Mammary epithelial cell (primary cell): ENCODE results near the gene HEXD.

Source experiments
- EZH2 ChIP-seq: IDR thresholded peaks from 2 replicates; pipeline ENCODE4 v1.6.1; 2012; ENCODE audit warnings: low read length, inconsistent platforms, borderline replicate concordance
- TF ChIP-seq, protein P1 (sequence below), 2 donors: IDR thresholded peaks in 1 of 2; conservative IDR thresholded peaks in 1 of 2; 2 replicates each; pipeline ENCODE4 v1.5.1; 2011 to 2012; ENCODE audit warnings: inconsistent platforms in 2 of 2, low read length in 2 of 2, mild to moderate bottlenecking in 2 of 2, control low read depth in 1 of 2, low read depth in 1 of 2; ENCODE audit not compliant: insufficient read depth in 1 of 2; ENCODE audit errors: extremely low read depth in 1 of 2

DNA sequence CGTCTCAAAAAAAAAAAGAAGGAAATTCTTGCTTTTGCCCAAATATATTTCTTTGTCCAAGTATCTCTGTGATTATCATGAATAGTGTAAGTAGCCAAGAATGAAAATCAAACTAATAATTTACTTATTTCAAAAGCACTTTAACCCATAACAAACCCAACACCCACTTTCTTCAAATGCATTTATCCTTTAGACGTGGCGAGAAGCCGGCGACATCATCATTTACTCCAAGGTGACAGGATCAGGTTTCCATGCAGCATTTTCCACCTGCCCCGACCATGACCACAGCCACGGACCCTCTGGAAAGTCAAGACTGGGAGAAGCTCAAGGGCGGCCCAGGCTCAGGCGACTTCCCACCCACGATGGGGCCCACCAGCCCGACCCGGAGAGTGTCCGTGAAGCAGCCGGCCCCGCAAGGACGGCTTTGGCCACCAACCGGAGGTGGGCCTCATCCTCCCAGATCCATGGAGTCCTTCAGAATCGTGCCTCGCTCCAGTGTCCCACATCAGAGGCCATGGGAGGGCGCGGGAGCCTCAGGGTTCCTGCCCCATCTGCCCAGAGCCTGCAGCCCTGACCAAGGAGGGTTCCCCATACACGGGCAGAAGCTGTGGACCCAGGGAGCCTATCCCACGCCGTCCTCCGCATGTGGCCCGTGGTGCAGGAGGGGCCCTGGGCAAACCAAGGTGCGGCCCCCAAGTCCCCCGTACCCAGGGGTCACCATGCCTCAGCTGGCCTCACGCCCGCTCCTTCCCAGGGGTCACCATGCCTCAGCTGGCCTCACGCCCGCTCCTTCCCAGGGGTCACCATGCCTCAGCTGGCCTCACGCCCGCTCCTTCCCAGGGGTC lies 27.9 kb upstream of the HEXD start:
- TF ChIP-seq, protein P1, sequence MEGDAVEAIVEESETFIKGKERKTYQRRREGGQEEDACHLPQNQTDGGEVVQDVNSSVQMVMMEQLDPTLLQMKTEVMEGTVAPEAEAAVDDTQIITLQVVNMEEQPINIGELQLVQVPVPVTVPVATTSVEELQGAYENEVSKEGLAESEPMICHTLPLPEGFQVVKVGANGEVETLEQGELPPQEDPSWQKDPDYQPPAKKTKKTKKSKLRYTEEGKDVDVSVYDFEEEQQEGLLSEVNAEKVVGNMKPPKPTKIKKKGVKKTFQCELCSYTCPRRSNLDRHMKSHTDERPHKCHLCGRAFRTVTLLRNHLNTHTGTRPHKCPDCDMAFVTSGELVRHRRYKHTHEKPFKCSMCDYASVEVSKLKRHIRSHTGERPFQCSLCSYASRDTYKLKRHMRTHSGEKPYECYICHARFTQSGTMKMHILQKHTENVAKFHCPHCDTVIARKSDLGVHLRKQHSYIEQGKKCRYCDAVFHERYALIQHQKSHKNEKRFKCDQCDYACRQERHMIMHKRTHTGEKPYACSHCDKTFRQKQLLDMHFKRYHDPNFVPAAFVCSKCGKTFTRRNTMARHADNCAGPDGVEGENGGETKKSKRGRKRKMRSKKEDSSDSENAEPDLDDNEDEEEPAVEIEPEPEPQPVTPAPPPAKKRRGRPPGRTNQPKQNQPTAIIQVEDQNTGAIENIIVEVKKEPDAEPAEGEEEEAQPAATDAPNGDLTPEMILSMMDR (conservative IDR thresholded peaks at IDR 0.05 in 1 of 2, IDR thresholded peaks at IDR 0.05 in 1 of 2; ENCODE audit: extremely low read depth in 1 of 2, insufficient read depth in 1 of 2, low read depth in 1 of 2, low read length in 2 of 2): no peak
- TF ChIP-seq EZH2: no peak
